Articular chondrocyte of knee joint (primary cell): ENCODE data around the gene DGKZ. TPM values are rescaled to one million over a fixed set of nuclear protein-coding genes. Genes with fewer than 3 reads are reported as not detected.

Source experiments
- small RNA-seq: library from RNA; depleted of rRNA; stranded (forward); fragments of <200 nt; gene quantifications from one replicate; pipeline ENCODE3, GENCODE V24; 2012
- total RNA-seq: library from RNA; depleted of rRNA; stranded (reverse); fragments of >200 nt; gene quantifications from 2 replicates; pipeline ENCODE4 v1.2.3, GENCODE V29; 2012

The DGKZ gene, protein sequence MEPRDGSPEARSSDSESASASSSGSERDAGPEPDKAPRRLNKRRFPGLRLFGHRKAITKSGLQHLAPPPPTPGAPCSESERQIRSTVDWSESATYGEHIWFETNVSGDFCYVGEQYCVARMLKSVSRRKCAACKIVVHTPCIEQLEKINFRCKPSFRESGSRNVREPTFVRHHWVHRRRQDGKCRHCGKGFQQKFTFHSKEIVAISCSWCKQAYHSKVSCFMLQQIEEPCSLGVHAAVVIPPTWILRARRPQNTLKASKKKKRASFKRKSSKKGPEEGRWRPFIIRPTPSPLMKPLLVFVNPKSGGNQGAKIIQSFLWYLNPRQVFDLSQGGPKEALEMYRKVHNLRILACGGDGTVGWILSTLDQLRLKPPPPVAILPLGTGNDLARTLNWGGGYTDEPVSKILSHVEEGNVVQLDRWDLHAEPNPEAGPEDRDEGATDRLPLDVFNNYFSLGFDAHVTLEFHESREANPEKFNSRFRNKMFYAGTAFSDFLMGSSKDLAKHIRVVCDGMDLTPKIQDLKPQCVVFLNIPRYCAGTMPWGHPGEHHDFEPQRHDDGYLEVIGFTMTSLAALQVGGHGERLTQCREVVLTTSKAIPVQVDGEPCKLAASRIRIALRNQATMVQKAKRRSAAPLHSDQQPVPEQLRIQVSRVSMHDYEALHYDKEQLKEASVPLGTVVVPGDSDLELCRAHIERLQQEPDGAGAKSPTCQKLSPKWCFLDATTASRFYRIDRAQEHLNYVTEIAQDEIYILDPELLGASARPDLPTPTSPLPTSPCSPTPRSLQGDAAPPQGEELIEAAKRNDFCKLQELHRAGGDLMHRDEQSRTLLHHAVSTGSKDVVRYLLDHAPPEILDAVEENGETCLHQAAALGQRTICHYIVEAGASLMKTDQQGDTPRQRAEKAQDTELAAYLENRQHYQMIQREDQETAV
- total RNA-seq: 36.4 and 37.4 TPM in 2 replicates

DNA sequence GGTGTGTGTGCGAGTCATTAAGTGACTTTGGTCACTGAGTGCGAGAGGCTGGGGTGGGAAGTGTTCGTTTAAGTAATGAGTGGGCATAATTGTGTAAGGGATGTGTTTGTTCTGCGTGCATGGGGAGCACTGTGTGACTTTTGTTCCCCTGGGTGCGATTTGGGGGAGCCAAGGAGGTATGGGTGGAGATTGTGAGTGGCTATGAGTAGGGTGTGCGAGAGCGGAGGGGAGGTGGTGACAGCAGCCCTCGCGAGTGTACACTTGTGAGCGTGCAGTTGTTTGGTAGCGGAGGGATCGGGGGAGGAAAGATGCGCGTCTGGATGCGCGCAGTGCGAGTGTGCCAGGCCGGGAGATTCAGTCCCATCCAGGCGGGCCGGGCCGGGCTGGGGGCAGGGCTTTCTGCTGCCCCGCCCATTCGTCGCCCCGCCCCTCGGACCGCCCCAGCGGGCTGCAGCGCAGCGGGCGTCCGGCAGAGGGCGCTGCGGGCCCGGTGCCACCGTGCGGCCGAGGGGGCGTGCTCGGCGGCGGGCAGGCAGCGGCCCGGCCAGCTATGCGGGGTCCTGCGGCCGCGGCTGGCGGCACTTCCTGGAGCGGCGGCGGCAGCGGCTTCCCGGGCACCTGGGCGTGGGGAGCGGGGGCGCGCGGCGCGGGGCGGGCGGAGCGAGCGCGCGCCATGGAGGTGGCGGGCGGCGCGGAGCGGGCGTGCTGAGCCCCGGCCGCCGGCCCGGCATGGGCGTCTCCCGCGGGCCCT lies at the start of gene DGKZ:
Gene DGKZ (plus strand): TSS at position 578 of the 751 bp plus-strand sequence. CDS start 197 bp downstream, outside the sequence.

GRCh38 chr11:46381048-46381818 lies 34.0 kb downstream of the DGKZ start, which contains the start of gene MDK:
Gene MDK, plus strand, starts transcription at chr11:46381669. Its CDS starts 389 bp downstream, at chr11:46382058.

GRCh38 chr11:46391578-46392420 lies 44.5 kb downstream of the DGKZ start, which contains the start of gene CHRM4:
Gene CHRM4, minus strand, starts transcription at chr11:46391776. Its CDS starts 5,219 bp downstream, at chr11:46386557.

Small RNA genes lying within 50 kb of the gene (small RNA-seq; reads per million reads assigned to genes)
- not detected for gene MIR4688

Other genes with a start within 250 kb of the DGKZ start
- 21.0 and 31.0 TPM in 2 replicates for gene PHF21A, start 226.0 kb upstream of the DGKZ start, total RNA-seq
- 23.1 and 36.8 TPM in 2 replicates for gene CREB3L1, start 69.8 kb upstream of the DGKZ start, total RNA-seq
- gene MDK, start 34.2 kb downstream of the DGKZ start, total RNA-seq: 25.7 and 34.0 TPM in 2 replicates
- 0.22 TPM in 1 of 2 replicates, not detected in the other for gene CHRM4, start 44.3 kb downstream of the DGKZ start, total RNA-seq
- 26.1 and 26.8 TPM in 2 replicates for gene AMBRA1, start 246.6 kb downstream of the DGKZ start, total RNA-seq